ENCODE results near the gene CELF4.

CELF4 gene

GRCh38 chr18:37529296-37529695, 36.3 kb downstream of the CELF4 start:
- in situ Hi-C loops (cut with MboI; ENCODE audit: low sequenced_read_pairs) = no loop called here

GRCh38 chr18:37527395-37527794, 38.2 kb downstream of the CELF4 start:
- in situ Hi-C loops (cut with MboI; ENCODE audit: low sequenced_read_pairs) = no loop called here

- in situ Hi-C loops (cut with MboI; ENCODE audit: low sequenced_read_pairs) = no loop called here
Measured at GRCh38 chr18:37525262-37525585, 40.4 kb downstream of the CELF4 start.

- in situ Hi-C loops (cut with MboI; ENCODE audit: low sequenced_read_pairs) = no loop called here
Measured at GRCh38 chr18:37524498-37525261, 40.9 kb downstream of the CELF4 start.

GRCh38 chr18:37524139-37524497, 41.5 kb downstream of the CELF4 start:
- in situ Hi-C loops (cut with MboI; ENCODE audit: low sequenced_read_pairs) = no loop called here

GRCh38 chr18:37521510-37522465, 43.8 kb downstream of the CELF4 start:
- in situ Hi-C loops (cut with MboI; ENCODE audit: low sequenced_read_pairs) = no loop called here

- in situ Hi-C loops (cut with MboI; ENCODE audit: low sequenced_read_pairs) = no loop called here
Measured at GRCh38 chr18:37520508-37520907, 45.1 kb downstream of the CELF4 start.

GRCh38 chr18:37519510-37520135, 46.0 kb downstream of the CELF4 start:
- in situ Hi-C loops (cut with MboI; ENCODE audit: low sequenced_read_pairs) = no loop called here

GRCh38 chr18:37516361-37516853, 49.2 kb downstream of the CELF4 start:
- in situ Hi-C loops (cut with MboI; ENCODE audit: low sequenced_read_pairs) = no loop called here

- in situ Hi-C loops (cut with MboI; ENCODE audit: low sequenced_read_pairs) = no loop called here
Measured at GRCh38 chr18:37514953-37515352, 50.6 kb downstream of the CELF4 start.

- in situ Hi-C loops (cut with MboI; ENCODE audit: low sequenced_read_pairs) = no loop called here
Measured at GRCh38 chr18:37512400-37512799, 53.2 kb downstream of the CELF4 start.

- in situ Hi-C loops (cut with MboI; ENCODE audit: low sequenced_read_pairs) = no loop called here
Measured at GRCh38 chr18:37511721-37512298, 53.8 kb downstream of the CELF4 start.

GRCh38 chr18:37509600-37509999, 56.0 kb downstream of the CELF4 start:
- in situ Hi-C loops (cut with MboI; ENCODE audit: low sequenced_read_pairs) = no loop called here

GRCh38 chr18:37508207-37508606, 57.4 kb downstream of the CELF4 start:
- in situ Hi-C loops (cut with MboI; ENCODE audit: low sequenced_read_pairs) = no loop called here

GRCh38 chr18:37507239-37507638, 58.4 kb downstream of the CELF4 start:
- in situ Hi-C loops (cut with MboI; ENCODE audit: low sequenced_read_pairs) = no loop called here

- in situ Hi-C loops (cut with MboI; ENCODE audit: low sequenced_read_pairs) = no loop called here
Measured at GRCh38 chr18:37506001-37506400, 59.6 kb downstream of the CELF4 start.

- in situ Hi-C loops (cut with MboI; ENCODE audit: low sequenced_read_pairs) = no loop called here
Measured at GRCh38 chr18:37505321-37505720, 60.3 kb downstream of the CELF4 start.

- in situ Hi-C loops (cut with MboI; ENCODE audit: low sequenced_read_pairs) = no loop called here
Measured at GRCh38 chr18:37502601-37503000, 63.0 kb downstream of the CELF4 start.

- in situ Hi-C loops (cut with MboI; ENCODE audit: low sequenced_read_pairs) = no loop called here
Measured at GRCh38 chr18:37502036-37502435, 63.6 kb downstream of the CELF4 start.

- in situ Hi-C loops (cut with MboI; ENCODE audit: low sequenced_read_pairs) = no loop called here
Measured at GRCh38 chr18:37501136-37501535, 64.5 kb downstream of the CELF4 start.

- in situ Hi-C loops (cut with MboI; ENCODE audit: low sequenced_read_pairs) = no loop called here
Measured at GRCh38 chr18:37499913-37500312, 65.7 kb downstream of the CELF4 start.

All from HL-60/S4 (cell line).